GM18873 (cell line): ENCODE results near the gene CSN2.

ENCODE experiments used
- ATAC-seq: cut with Tn5 transposase; IDR thresholded peaks from one replicate; pipeline ENCODE4 v1.9.1; 2021; ENCODE audit warnings: mild to moderate bottlenecking, moderate library complexity, moderate number of reproducible peaks; ENCODE audit not compliant: unreplicated experiment, low FRiP score

The CSN2 gene

DNA sequence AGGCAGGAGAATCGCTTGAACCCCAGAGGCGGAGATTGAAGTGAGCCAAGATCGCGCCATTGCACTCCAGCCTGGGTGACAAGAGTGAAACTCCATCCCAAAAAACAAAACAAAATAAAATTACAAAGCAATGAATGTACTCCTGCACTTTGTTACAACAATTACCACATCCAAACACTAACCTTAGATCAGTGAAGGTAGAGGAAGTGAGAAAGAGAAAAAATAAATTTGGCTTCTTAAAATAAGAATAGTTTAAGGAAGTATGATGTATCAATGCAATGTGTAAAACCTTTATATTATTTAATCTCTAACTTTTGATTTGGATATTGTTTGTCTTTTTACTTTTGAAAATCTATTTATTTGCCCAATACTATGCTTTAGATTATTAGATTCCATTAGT is 56.3 kb downstream of the CSN2 start:
- ATAC-seq = no peak

DNA sequence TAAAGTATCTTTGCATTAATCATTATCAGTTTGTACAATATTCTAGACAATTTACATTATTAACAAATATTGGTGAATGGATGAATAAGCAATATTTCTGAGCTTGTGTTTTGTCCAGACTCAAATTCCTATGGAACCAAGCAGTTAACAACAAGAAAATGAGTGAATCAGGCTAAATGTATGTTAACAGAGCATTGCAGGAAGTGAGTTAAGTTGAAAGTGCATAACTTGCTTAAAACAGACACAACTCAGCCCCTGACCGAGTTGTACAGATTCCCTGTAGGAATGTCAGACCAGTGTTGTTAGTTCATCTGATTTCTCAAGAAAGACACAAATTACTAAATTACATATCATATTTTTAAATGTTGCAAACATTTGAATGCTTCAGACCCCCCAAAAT is 58.4 kb downstream of the CSN2 start:
- ATAC-seq = no peak
